DND-41 (cell line): ENCODE measurements around the gene DNM2.

ENCODE experiments used
- EZH2 ChIP-seq: IDR thresholded peaks from 3 replicates; pipeline ENCODE4 v1.6.1; 2012; ENCODE audit warnings: borderline replicate concordance, low read depth, mild to moderate bottlenecking, moderate library complexity, low read length, inconsistent platforms; ENCODE audit not compliant: severe bottlenecking
- TF ChIP-seq, protein P1 (sequence below): IDR thresholded peaks from 2 replicates; pipeline ENCODE4 v1.5.1; 2012; ENCODE audit warnings: borderline replicate concordance, low read length, moderate library complexity, mild to moderate bottlenecking; ENCODE audit not compliant: poor library complexity, severe bottlenecking; ENCODE audit errors: extremely low read depth

DNA sequence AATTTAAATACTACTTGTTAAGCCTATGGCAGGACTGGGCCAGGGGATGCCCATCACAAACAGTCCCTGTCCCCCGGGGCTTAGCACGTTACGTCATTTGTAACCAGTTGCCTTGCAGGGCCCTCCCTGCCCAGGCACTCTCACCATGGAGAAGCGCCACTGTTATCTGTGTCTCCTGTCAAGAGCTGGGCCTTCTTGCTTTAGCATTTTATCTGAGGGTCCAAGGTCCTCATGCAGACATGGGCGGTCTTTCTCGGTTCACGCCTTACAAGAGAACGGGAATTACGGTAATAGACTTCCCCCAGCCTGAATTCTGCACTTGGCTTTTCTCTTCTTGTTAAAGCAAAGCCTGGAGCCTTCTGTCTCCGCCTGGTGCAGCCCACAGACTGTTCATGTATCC is 72.0 kb downstream of the DNM2 start:
- TF ChIP-seq, protein P1, sequence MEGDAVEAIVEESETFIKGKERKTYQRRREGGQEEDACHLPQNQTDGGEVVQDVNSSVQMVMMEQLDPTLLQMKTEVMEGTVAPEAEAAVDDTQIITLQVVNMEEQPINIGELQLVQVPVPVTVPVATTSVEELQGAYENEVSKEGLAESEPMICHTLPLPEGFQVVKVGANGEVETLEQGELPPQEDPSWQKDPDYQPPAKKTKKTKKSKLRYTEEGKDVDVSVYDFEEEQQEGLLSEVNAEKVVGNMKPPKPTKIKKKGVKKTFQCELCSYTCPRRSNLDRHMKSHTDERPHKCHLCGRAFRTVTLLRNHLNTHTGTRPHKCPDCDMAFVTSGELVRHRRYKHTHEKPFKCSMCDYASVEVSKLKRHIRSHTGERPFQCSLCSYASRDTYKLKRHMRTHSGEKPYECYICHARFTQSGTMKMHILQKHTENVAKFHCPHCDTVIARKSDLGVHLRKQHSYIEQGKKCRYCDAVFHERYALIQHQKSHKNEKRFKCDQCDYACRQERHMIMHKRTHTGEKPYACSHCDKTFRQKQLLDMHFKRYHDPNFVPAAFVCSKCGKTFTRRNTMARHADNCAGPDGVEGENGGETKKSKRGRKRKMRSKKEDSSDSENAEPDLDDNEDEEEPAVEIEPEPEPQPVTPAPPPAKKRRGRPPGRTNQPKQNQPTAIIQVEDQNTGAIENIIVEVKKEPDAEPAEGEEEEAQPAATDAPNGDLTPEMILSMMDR = no peak
- no peak for TF ChIP-seq EZH2
